Measurements from ENCODE around the gene DMXL1. TPM values are rescaled to one million over a fixed set of nuclear protein-coding genes. Genes with fewer than 3 reads are reported as not detected.
"Not testable (repeated sequence)": the region's sequence is repeated elsewhere in the genome, so short reads cannot be mapped to it uniquely, and the experiment has no call there.

The DMXL1 gene
- total and polyA plus RNA-seq, 12 donors = 5.9 to 36.5 (median 25.4) TPM

- no peak overlapping the region for H3K27ac ChIP-seq
These were observed 52.4 kb downstream of the DMXL1 start for GRCh38 chr5:119123280-119123679.

DNA sequence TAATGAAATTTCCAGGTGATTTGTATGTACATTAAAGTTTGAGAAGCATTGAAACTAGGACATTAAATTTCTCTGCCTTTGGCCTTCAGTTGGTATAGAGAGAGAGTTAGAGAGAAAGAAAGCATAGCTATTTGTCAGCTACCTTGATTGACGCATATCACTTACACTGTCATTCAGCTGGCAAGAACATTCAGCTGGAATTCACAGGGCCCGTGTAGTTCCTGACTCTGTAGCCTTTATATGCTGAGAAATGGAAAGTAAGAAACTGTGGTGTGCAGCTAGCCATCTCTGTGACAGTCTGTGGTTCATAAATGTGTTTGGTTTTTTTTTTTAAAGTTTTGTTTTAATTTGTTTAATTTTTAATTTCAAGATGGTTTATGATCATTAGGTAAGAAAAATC is 58.9 kb downstream of the DMXL1 start:
- no peak for ATAC-seq
- peaks cover 0 to 78% (median 29%) of the 10 kb centered on the region in 9 donors for H3K36me3 ChIP-seq
- intact Hi-C loops (cut with DNase I) = no loop called here
- H3K4me1 ChIP-seq = no peaks in the 10 kb centered on the region
- DNase-seq = no peak
- WGBS, 2 donors = 61 to 80% methylated on average over 2 of the region's 2 CpGs
- no peaks in the 10 kb centered on the region for H3K27me3 ChIP-seq
- no peak overlapping the region for H3K4me3 ChIP-seq
- H3K27ac ChIP-seq = no peak overlapping the region
- TF ChIP-seq, protein P1, sequence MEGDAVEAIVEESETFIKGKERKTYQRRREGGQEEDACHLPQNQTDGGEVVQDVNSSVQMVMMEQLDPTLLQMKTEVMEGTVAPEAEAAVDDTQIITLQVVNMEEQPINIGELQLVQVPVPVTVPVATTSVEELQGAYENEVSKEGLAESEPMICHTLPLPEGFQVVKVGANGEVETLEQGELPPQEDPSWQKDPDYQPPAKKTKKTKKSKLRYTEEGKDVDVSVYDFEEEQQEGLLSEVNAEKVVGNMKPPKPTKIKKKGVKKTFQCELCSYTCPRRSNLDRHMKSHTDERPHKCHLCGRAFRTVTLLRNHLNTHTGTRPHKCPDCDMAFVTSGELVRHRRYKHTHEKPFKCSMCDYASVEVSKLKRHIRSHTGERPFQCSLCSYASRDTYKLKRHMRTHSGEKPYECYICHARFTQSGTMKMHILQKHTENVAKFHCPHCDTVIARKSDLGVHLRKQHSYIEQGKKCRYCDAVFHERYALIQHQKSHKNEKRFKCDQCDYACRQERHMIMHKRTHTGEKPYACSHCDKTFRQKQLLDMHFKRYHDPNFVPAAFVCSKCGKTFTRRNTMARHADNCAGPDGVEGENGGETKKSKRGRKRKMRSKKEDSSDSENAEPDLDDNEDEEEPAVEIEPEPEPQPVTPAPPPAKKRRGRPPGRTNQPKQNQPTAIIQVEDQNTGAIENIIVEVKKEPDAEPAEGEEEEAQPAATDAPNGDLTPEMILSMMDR (IDR thresholded peaks at IDR 0.05) = no peak
- H3K9me3 ChIP-seq = no peaks in the 10 kb centered on the region

More at GRCh38 chr5:119123280-119123679, 52.4 kb downstream of the DMXL1 start:
- H3K27me3 ChIP-seq = no peaks in the 10 kb centered on the region
- no peak overlapping the region for H3K4me3 ChIP-seq
- TF ChIP-seq, protein P1 (IDR thresholded peaks at IDR 0.05) = no peak
- H3K36me3 ChIP-seq = peaks cover 0 to 64% (median 26%) of the 10 kb centered on the region in 9 donors
- DNase-seq (no peak), ATAC-seq (no peak)
- H3K4me1 ChIP-seq = no peaks in the 10 kb centered on the region
- intact Hi-C loops (cut with DNase I) = no loop called here
- WGBS, 2 donors = 97% methylated on average over 2 of the region's 2 CpGs; no CpG with 5 or more reads in 1 of the 2 donors
- H3K9me3 ChIP-seq = no peaks in the 10 kb centered on the region

- WGBS, 2 donors = 98 to 100% methylated on average over 2 of the region's 2 CpGs
- DNase-seq = no peak
- intact Hi-C loops (cut with DNase I) = no loop called here
- ATAC-seq = no peak
- Histone ChIP-seq H3K27me3 (no peaks in the 10 kb centered on the region), H3K4me3 (no peak overlapping the region), H3K4me1 (no peaks in the 10 kb centered on the region), H3K9me3 (peaks cover 0 to 16% (median 0%) of the 10 kb centered on the region in 11 donors), H3K27ac (no peak overlapping the region), H3K36me3 (peaks cover 0 to 90% (median 36%) of the 10 kb centered on the region in 9 donors)
- TF ChIP-seq, protein P1 (IDR thresholded peaks at IDR 0.05) = no peak
These were observed 60.8 kb downstream of the DMXL1 start for GRCh38 chr5:119131530-119132304.

- DNase-seq; H3K27ac ChIP-seq; intact Hi-C loops (cut with DNase I); ATAC-seq; H3K27me3 ChIP-seq; H3K4me3 ChIP-seq; H3K4me1 ChIP-seq: not testable (repeated sequence)
- peaks cover 0 to 20% (median 0%) of the 10 kb centered on the region in 11 donors for H3K9me3 ChIP-seq
- H3K36me3 ChIP-seq = peaks cover 0 to 69% (median 28%) of the 10 kb centered on the region in 9 donors
- 96 to 99% methylated on average over 4 of the region's 4 CpGs for WGBS, 2 donors
These were observed 64.9 kb downstream of the DMXL1 start for GRCh38 chr5:119135743-119136142.

All from heart right ventricle (tissue), 16 donors.